Amniotic stem cell (primary cell): ENCODE results near the gene MLLT3.
"Not testable (repeated sequence)": the region's sequence is repeated elsewhere in the genome, so short reads cannot be mapped to it uniquely, and the experiment has no call there.

ENCODE experiments used
- DNase-seq: peaks from one replicate; lab custom pipeline; 2025; lab: John Stamatoyannopoulos, UW

The MLLT3 gene

GRCh38 chr9:20593537-20593936 is 28.8 kb downstream of the MLLT3 start:
- DNase-seq: peak; percentile 36

- DNase-seq: no peak
Observed at GRCh38 chr9:20593105-20593504, 29.2 kb downstream of the MLLT3 start.

DNA sequence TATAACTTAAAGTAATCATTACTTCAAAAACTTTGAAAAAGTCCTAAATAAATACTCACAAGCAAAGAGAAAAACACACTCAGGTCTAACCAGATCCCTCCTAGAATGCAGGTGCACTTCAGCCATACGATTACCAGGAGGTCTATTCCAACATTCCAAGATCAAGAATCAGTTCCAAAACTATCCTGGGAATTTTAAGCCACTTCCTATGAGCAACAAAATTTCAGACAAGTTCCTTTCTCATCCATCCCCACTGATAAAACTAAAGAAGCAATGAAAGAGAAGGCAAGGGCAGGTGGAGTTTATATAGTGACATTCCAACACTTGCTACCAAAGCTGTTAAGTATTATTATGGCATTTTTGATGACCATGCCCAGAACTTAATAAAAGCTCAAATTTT is 29.6 kb downstream of the MLLT3 start:
- DNase-seq: no peak

GRCh38 chr9:20591223-20591622 is 31.1 kb downstream of the MLLT3 start:
- DNase-seq: no peak

DNA sequence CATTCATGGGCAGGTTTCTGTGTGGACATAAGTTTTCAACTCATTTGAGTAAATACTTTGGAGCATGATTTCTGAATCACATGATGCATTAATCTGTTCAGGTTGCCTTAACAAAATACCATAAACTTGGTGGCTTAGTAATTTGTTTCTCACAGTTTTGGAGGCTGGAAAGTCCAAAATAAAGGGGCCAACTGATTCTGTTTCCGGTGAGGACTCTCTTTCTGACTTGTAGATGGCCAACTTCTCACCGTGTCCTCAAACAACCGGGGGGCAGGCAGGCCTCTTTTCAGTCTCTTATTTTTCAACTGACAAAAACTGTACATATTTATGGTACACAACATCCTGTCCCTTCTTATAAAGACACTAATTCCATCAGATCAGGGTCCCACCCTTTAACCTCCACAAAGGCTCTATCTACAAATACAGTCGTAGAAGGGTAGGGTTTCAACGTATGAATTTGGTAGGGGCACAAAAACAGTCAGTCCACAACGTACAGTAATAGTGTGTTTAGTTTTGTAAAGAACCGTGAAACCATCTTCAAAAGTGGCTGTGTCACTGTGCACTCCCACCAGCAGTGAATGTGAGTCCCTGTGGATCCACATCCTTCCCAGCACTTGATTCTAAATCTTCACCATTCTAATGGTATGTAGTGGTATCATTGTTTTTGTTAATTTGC is 37.2 kb downstream of the MLLT3 start:
- no peak for DNase-seq

DNA sequence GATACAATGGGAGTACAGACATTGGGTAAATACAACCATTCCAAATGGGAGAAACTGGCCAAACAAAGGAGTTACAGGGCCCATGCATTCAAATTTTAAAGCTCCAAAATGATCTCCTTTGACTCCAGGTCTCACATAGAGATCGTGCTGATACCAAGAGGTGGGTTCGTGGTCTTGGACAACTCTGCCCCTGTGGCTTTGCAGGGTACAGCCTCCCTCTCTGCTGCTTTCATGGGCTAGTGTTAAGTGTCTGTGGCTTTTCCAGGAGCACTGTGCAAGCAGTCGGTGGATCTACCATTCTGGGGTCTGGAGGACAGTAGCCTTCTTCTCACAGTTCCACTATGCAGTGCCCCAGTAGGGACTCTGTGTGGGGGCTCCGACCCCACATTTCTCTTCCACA is 39.2 kb downstream of the MLLT3 start:
- DNase-seq: not testable (repeated sequence)

DNA sequence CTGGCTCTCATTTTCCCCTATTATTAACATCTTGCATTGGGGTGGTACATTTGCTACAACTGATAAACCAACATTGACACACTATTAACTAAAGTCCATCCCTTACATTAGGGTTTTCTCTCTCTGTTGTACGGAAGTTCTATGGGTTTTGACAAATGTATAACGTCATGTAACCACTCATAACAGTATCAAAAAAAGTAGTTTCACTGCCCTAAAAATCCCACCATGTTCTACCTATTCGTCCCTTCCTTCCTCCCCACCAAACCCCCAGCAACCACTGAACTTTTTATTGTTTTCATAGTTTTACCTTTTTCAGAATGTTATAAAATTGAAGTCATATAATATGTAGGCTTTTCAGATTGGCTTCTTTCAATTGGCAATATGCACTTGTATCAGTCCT is 40.1 kb downstream of the MLLT3 start:
- no peak for DNase-seq

DNA sequence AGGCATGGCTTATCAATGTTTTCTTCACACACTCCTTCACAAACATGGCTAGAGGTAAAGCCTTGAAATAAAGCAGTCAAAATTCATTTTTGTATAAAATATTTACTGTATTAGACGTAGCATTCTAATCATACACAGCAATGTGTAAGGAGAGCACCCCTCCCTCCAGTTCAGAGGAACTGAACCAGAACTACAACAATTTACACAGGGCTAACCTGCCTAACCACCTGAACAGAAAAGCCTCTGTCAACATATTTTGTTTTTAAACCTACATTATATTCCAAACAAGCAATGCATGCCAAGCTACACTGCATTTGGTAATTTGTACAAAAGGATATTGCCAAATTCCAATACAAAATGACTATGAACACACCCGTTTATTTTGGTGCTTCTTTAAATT is 41.6 kb downstream of the MLLT3 start:
- DNase-seq: no peak

DNA sequence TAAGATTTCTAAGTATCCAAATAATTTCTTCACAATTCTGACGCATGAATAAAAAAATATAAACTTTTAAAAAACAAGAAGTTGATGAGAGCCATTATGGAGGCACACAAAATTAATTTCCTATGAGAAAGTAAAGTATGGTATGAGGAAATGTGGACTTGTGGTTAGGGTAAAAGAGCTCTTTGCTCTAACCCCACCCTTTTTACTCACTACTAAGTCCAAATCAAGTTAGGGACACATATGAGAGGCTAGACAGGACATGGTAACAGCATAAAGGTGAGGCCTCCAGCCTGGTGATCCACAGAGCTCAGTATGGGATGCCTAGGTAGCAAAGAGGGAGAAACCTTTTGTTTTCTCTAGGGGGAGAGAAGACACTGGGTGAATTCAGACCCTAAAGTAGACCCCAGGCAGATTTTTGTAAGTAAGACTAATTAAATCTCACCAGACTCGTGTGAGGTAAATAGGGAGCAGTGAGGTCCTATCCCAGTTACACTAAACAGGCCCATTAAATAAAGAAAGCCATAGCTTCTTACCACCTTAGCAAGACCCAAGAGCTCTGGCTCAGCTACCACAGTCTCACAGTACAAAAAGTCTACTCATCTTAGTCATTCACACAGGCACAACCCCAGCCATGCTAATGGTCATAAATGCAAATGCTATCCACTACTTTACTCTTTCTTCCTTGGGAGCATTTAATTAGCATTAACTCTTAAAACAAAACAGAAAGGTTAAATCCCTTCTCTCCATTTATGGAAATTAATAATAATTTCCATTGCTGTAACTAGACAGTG is 42.6 kb downstream of the MLLT3 start:
- no peak for DNase-seq

DNA sequence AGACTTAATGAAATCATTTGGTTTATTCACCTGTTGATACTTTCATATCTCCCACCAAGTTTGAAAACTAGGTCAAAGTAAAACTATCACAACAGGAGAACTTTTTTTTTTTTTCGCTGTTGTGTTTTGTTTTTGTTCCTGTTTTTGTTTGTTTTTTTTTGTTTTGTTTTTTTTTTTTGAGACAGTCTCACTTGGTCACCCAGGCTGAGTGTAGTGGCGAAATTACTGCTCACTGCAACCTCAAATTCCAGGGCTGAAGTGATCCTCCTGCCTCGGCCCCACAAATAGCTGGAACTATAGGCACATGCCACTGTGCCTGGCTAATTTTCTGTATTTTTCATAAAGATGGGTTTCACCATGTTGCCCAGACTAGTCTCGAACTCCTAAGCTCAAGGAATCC is 49.3 kb downstream of the MLLT3 start:
- DNase-seq: no peak

DNA sequence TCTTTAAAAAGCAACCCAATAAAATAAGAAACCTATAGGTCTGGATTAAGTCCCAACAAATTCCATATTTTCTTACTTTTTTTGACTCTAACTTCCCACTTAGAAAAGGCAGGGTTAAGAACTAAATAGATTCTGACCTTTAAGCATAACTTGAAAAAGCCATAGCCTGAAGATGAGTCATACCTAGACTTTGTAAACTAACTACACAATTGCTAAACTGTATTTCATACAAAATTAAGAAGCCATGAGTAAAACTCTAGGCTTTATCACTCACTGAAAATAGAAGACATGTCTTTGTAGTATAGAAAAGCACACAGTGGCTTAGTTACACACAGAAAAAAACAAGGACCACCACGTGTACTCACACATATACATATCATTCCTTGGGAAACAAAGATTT is 51.5 kb downstream of the MLLT3 start:
- no peak for DNase-seq

DNA sequence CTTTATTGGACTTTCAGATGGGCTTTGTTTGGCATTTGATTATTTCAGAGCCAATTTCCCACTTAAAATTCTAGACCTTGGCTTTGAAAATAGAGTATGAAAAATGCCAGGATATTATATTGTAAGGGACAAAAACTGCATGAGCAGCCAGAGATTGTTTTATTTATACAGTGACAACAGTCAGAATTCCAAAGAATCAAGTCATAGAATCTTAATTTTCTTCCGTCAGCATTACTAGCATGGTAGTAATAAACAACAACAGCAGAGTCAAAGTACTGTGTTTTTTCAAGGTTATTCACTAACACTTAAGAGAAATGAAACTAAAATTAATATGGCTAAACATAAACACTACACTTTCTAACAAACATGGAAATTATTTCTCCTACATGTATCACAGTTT is 52.2 kb downstream of the MLLT3 start:
- DNase-seq: no peak

GRCh38 chr9:20569525-20569924 is 52.8 kb downstream of the MLLT3 start:
- no peak for DNase-seq

- DNase-seq: no peak
Observed at GRCh38 chr9:20568400-20568799, 53.9 kb downstream of the MLLT3 start.

- DNase-seq: no peak
Observed at GRCh38 chr9:20566401-20566800, 55.9 kb downstream of the MLLT3 start.

- DNase-seq: no peak
Observed at GRCh38 chr9:20564650-20565049, 57.6 kb downstream of the MLLT3 start.

- no peak for DNase-seq
Observed at GRCh38 chr9:20563917-20564316, 58.4 kb downstream of the MLLT3 start.

DNA sequence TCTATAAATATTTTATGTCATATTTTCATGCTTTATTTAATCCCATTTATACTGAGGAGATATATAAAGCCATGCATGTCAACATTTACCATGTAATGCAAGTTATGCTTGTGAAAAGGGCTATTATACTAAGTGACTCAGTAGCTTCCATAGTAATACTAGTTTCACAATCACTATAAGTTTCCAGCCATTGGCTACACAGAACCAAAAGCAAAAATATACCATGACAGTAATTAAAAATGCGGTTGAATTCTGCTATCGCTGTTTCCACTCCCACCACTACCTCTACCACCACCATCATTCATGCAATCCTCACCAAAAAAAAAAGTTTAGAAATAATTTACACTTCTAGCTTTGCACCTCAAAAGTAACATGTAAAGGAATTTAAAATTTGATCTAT is 60.2 kb downstream of the MLLT3 start:
- DNase-seq: no peak

- DNase-seq: no peak
Observed at GRCh38 chr9:20561531-20561930, 60.8 kb downstream of the MLLT3 start.

- DNase-seq: no peak
Observed at GRCh38 chr9:20559231-20559890, 62.9 kb downstream of the MLLT3 start.

GRCh38 chr9:20558566-20559016 is 63.7 kb downstream of the MLLT3 start:
- DNase-seq: peak; percentile 51

GRCh38 chr9:20557890-20558565 is 64.3 kb downstream of the MLLT3 start:
- DNase-seq: no peak

GRCh38 chr9:20557285-20557684 is 65.0 kb downstream of the MLLT3 start:
- DNase-seq: no peak
